WTC11 (cell line): ENCODE data around the gene DMD. TPM values are rescaled to one million over a fixed set of nuclear protein-coding genes. Genes with fewer than 3 reads are reported as not detected.

Source experiments
- ATAC-seq: fragments of 200-7000 bp; cut with Tn5 transposase; 2 replicates; pipeline ENCODE4 v1.10.0; 2021; ENCODE audit warnings: mild to moderate bottlenecking, moderate library complexity
- CTCF ChIA-PET: fragments of 300-600 bp; sonication (Branson Sonifier 250); formaldehyde crosslinking; loops from one replicate; lab custom pipeline; 2021; ENCODE audit warnings: antibody characterized with exemption; lab: Charles Lee
- POLR2A ChIA-PET: fragments of 350-600 bp; sonication (Branson Sonifier 250); formaldehyde crosslinking; loops from one replicate; lab custom pipeline; 2021; ENCODE audit warnings: antibody characterized with exemption; lab: Charles Lee
- DNase-seq: peaks from one replicate; pipeline ENCODE4 v3.0.0; 2021; ENCODE audit warnings: low spot score
- H3K27ac Mint-ChIP-seq: 2 replicates; pipeline ENCODE4 v1.8.0; 2021; ENCODE audit warnings: mixed read lengths
- H3K27me3 Mint-ChIP-seq: 2 replicates; pipeline ENCODE4 v1.8.0; 2021; ENCODE audit warnings: low read depth, mild to moderate bottlenecking, moderate library complexity, mixed read lengths
- H3K36me3 Mint-ChIP-seq: 2 replicates; pipeline ENCODE4 v1.8.0; 2021; ENCODE audit warnings: mixed read lengths
- H3K4me1 Mint-ChIP-seq: 2 replicates; pipeline ENCODE4 v1.8.0; 2022; ENCODE audit warnings: mixed read lengths
- H3K4me3 Mint-ChIP-seq: 2 replicates; pipeline ENCODE4 v1.8.0; 2021; ENCODE audit warnings: mild to moderate bottlenecking, moderate library complexity, mixed read lengths
- H3K9me3 Mint-ChIP-seq: 2 replicates; pipeline ENCODE4 v1.8.0; 2021; ENCODE audit warnings: mixed read lengths
- ARID4B ChIP-seq: sonication (generic); formaldehyde crosslinking; IDR thresholded peaks from 2 replicates; pipeline ENCODE4 v1.8.0; 2023; ENCODE audit warnings: missing genetic modification reagents, mild to moderate bottlenecking, borderline replicate concordance
- ATF3 ChIP-seq: sonication (generic); formaldehyde crosslinking; conservative IDR thresholded peaks from 2 replicates; pipeline ENCODE4 v1.8.1; 2022; ENCODE audit warnings: mild to moderate bottlenecking, missing genetic modification reagents
- EMX1 ChIP-seq: fragments of 250-450 bp; sonication (Bioruptor Pico); IDR thresholded peaks from 2 replicates; pipeline ENCODE4 v1.8.0; 2021; ENCODE audit warnings: mild to moderate bottlenecking
- ERG ChIP-seq: fragments of 250-450 bp; sonication (Bioruptor Pico); IDR thresholded peaks from 2 replicates; pipeline ENCODE4 v1.8.0; 2021; ENCODE audit warnings: mild to moderate bottlenecking
- FOXJ3 ChIP-seq: sonication (generic); formaldehyde crosslinking; IDR thresholded peaks from 2 replicates; pipeline ENCODE4 v1.9.0; 2021; ENCODE audit warnings: missing genetic modification reagents, mild to moderate bottlenecking, borderline replicate concordance
- FOXP1 ChIP-seq: sonication (generic); formaldehyde crosslinking; IDR thresholded peaks from 2 replicates; pipeline ENCODE4 v1.8.0; 2022; ENCODE audit warnings: missing genetic modification reagents, mild to moderate bottlenecking, moderate library complexity, borderline replicate concordance
- HMGA2 ChIP-seq: fragments of 250-450 bp; sonication (Bioruptor Pico); IDR thresholded peaks from 2 replicates; pipeline ENCODE4 v1.4.0; 2021; ENCODE audit warnings: mild to moderate bottlenecking, moderate library complexity
- HMGXB4 ChIP-seq: sonication (generic); formaldehyde crosslinking; IDR thresholded peaks from 2 replicates; pipeline ENCODE4 v1.8.1; 2023; ENCODE audit warnings: mild to moderate bottlenecking, moderate library complexity, missing genetic modification reagents
- JAZF1 ChIP-seq: fragments of 250-450 bp; sonication (Bioruptor Pico); IDR thresholded peaks from 2 replicates; pipeline ENCODE4 v1.9.0; 2021; ENCODE audit warnings: moderate library complexity, mild to moderate bottlenecking, inconsistent platforms
- KAT7 ChIP-seq: sonication (generic); formaldehyde crosslinking; IDR thresholded peaks from 2 replicates; pipeline ENCODE4 v1.8.1; 2023; ENCODE audit warnings: missing genetic modification reagents, mild to moderate bottlenecking, borderline replicate concordance
- MXD4 ChIP-seq: fragments of 250-450 bp; sonication (Bioruptor Pico); IDR thresholded peaks from 2 replicates; pipeline ENCODE4 v1.8.0; 2021; ENCODE audit warnings: mild to moderate bottlenecking, moderate library complexity, borderline replicate concordance
- SMAD3 ChIP-seq: sonication (generic); formaldehyde crosslinking; IDR thresholded peaks from 2 replicates; pipeline ENCODE4 v1.8.0; 2022; ENCODE audit warnings: missing genetic modification reagents, mild to moderate bottlenecking, borderline replicate concordance
- TP53 ChIP-seq: sonication (generic); formaldehyde crosslinking; IDR thresholded peaks from 2 replicates; pipeline ENCODE4 v1.8.1; 2023; ENCODE audit warnings: mild to moderate bottlenecking, missing genetic modification reagents
- ZNF232 ChIP-seq: sonication (generic); formaldehyde crosslinking; IDR thresholded peaks from 2 replicates; pipeline ENCODE4 v1.8.0; 2022; ENCODE audit warnings: mild to moderate bottlenecking, missing genetic modification reagents
- ZNF532 ChIP-seq: fragments of 250-450 bp; sonication (Bioruptor Pico); IDR thresholded peaks from 2 replicates; pipeline ENCODE4 v1.9.0; 2021; ENCODE audit warnings: mild to moderate bottlenecking, borderline replicate concordance
- total RNA-seq: library from RNA; stranded (reverse); gene quantifications from 3 replicates; pipeline ENCODE4 v1.2.3, GENCODE V29; 2021

The DMD gene
- total RNA-seq, 1 experiment from 2014 or later = 9.1 TPM

- ChIA-PET CTCF (no interaction called here), POLR2A (no interaction called here)
- DNase-seq (no peak), ATAC-seq (no peak)
- Mint-ChIP-seq H3K27ac (no peak overlapping the region), H3K4me3 (no peak overlapping the region), H3K9me3 (no peaks in the 10 kb centered on the region), H3K36me3 (no peaks in the 10 kb centered on the region), H3K27me3 (no peaks in the 10 kb centered on the region), H3K4me1 (no peaks in the 10 kb centered on the region)
- no peak for TF ChIP-seq ERG (CRISPR knock-in tag)
- no peak for TF ChIP-seq SMAD3 (CRISPR knock-in tag)
- no peak for TF ChIP-seq FOXJ3 (CRISPR knock-in tag)
- TF ChIP-seq TP53 (CRISPR knock-in tag) = no peak
- no peak for TF ChIP-seq KAT7 (CRISPR knock-in tag)
- no peak for TF ChIP-seq HMGXB4 (CRISPR knock-in tag)
- TF ChIP-seq ZNF232 (CRISPR knock-in tag) = no peak
- no peak for TF ChIP-seq JAZF1 (CRISPR knock-in tag)
- TF ChIP-seq ARID4B (CRISPR knock-in tag) = no peak
- no peak for TF ChIP-seq ZNF532
- TF ChIP-seq MXD4 = no peak
- TF ChIP-seq FOXP1 (CRISPR knock-in tag) = no peak
- TF ChIP-seq ATF3 (CRISPR knock-in tag) = no peak
- TF ChIP-seq HMGA2 (CRISPR knock-in tag) = no peak
- TF ChIP-seq EMX1 = no peak
These were observed 1870.8 kb downstream of the DMD start for GRCh38 chrX:31340587-31340986.
